AG09319 (cell line): ENCODE results near the gene RFX1.
"Not testable (repeated sequence)": the region's sequence is repeated elsewhere in the genome, so short reads cannot be mapped to it uniquely, and the experiment has no call there.

Experiments used
- DNase-seq: peaks from one replicate; pipeline ENCODE4 v3.0.0-alpha.2; 2010; ENCODE audit warnings: low read depth; ENCODE audit errors: extremely low read depth
- CTCF ChIP-seq: IDR thresholded peaks from 2 replicates; pipeline ENCODE4 v1.5.1; 2011; ENCODE audit warnings: low read depth, mild to moderate bottlenecking, inconsistent platforms, low read length, moderate library complexity

RFX1 gene

DNA sequence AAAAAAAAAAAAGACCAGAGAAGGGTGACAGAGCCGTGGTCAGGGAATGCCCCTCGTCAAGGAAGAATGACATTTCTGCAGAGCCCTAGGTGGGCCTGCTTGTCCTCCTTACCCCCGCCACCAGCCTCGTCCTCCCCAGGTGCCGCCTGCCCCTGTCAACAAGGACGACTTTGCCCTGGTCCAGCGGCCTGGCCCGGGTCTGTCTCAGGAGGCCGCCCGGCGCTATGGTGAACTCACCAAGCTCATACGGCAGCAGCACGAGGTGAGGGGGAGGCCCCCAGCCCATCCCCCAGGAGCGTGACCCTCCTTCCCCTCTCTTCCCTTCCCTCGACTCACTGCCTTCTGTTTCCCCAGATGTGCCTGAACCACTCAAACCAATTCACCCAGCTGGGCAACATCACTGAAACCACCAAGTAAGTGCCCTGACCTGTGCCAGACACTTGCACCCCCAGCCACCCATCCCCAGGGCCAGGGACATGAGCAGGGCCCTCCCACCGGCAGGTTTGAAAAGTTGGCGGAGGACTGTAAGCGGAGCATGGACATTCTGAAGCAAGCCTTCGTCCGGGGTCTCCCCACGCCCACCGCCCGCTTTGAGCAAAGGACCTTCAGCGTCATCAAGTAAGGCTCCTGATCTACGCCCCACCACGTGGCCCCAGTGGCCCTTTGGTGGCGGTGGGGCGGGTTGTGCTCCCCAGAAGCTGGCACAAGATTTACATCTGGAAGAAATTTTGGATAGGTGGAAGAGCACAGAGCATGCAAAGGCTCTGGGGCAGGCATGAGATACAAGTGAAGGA, 82.7 kb downstream of the RFX1 start:
- TF ChIP-seq CTCF, result no peak
- DNase-seq, result no peak

GRCh38 chr19:13922118-13922517, 84.0 kb downstream of the RFX1 start:
- DNase-seq, result not testable (repeated sequence)

DNA sequence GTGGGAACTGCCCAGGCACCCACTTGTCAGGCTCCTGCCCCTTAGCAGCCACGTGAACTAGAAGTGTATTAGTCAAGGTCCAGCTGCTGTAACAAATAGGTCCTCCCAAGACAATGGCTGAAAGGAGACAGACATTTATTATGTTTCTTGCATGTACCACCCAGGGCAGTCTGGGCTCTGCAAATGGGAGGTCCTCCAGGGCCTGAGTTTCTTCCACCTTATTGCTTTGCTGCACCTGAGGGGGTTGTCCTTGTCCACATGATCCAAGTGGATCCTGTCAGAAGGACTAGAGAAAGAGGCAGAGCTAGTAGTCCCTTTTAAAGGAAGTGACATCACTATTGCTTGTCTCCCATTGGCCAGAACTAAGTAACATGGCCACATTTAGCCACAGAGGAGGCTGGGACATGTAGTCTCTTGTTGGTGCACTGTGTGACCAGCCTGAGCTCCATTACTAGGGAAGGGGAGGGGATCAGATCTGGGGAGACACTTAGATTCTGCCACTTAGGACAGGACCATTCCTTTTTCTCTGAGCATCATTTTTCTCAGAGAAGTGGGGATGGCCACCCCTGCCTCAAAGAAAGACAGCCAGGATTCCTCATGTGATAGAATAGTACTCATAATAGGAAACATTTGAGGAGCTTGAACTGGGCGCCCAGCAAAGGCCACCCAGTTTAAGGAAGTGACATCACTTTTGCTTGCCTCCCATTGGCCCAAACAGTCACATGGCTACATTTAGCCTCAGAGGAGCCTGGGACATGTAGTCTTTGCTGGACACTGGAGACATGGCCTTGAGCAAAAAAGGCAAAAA, 85.0 kb downstream of the RFX1 start:
- DNase-seq, result no peak
- no peak for TF ChIP-seq CTCF

GRCh38 chr19:13920524-13920923, 85.6 kb downstream of the RFX1 start:
- DNase-seq, result no peak
- TF ChIP-seq CTCF, result no peak

- TF ChIP-seq CTCF, result no peak
Measured at GRCh38 chr19:13918726-13919411, 87.3 kb downstream of the RFX1 start.

DNA sequence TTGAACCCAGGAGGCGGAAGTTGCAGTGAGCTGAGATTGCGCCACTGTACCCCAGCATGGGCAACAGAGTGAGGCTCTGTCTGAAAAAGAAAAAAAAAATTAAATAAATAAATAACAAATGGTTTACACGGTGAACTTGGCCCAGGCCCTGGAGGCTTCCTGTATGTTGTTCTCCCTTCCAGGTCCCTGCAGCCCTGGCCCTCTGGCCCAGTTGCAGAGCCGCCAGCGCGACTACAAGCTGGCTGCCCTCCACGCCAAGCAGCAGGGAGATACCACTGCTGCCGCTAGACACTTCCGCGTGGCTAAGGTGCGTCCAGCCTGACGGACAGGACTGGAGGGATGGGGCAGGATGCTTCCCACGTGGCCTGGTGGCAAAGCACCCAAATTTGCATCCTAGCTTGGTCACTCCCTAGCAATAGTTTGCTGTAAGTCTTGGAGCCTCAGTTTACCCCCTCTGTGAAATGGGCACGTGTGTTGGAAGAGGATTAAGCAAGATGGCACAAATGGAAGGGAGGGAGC, 88.2 kb downstream of the RFX1 start:
- TF ChIP-seq CTCF, result no peak
- DNase-seq, result no peak

More at GRCh38 chr19:13918726-13919411, 87.3 kb downstream of the RFX1 start:
- no peak for DNase-seq

DNA sequence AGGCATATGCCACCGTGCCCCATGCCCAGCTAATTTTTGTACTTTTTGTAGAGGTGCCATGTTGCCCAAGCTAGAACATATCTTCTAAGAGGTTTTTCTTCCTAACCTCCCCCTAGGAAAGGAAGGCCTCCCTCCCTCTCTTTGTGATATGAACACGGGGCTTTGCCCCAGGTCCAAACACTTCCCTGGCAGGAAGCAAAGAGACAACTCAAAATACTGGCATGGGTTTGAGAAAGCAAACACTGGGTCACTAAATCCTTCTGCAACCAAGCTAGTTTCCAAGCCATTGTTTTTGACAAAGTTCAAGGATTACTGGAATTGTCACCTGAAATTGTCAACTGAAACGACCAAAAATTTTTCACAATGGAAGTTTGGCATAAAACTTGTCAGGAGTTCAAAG, 91.3 kb downstream of the RFX1 start:
- TF ChIP-seq CTCF, result no peak

More for the DNA sequence above, 91.3 kb downstream of the RFX1 start:
- DNase-seq, result no peak
